CD4-positive, alpha-beta T cell (primary cell): ENCODE data around the gene DOCK4. TPM values are rescaled to one million over a fixed set of nuclear protein-coding genes. Genes with fewer than 3 reads are reported as not detected.

ENCODE experiments used
- ATAC-seq: fragments of 200-7000 bp; cut with Tn5 transposase; one replicate; pipeline ENCODE4 v1.10.0; 2022; ENCODE audit warnings: mild to moderate bottlenecking; ENCODE audit not compliant: poor library complexity
- CTCF ChIA-PET: fragments of 350-600 bp; sonication (Branson Sonifier 250); formaldehyde crosslinking; loops from one replicate; lab custom pipeline; 2021; ENCODE audit warnings: antibody characterized with exemption, inconsistent platforms; lab: Charles Lee
- POLR2A ChIA-PET: fragments of 350-600 bp; sonication (Branson Sonifier 250); formaldehyde crosslinking; loops from one replicate; lab custom pipeline; 2021; ENCODE audit warnings: antibody characterized with exemption, inconsistent platforms; lab: Charles Lee
- DNase-seq, 14 experiments: peaks; one replicate each; pipeline ENCODE4 v3.0.0-alpha.2; 2013 to 2020; ENCODE audit warnings: mixed read lengths in 2 of 14
- H3K27ac ChIP-seq, 2 donors: one replicate each; pipeline versions ENCODE4 v1.5.1 to v1.7.0; 2013; ENCODE audit warnings: low read length in 2 of 2, low read depth in 1 of 2, mild to moderate bottlenecking in 1 of 2
- H3K27me3 ChIP-seq, 2 experiments: 1 replicate in 1 of 2; 2 replicates in 1 of 2; pipeline versions ENCODE4 v1.6.1 to v1.7.0; 2013; ENCODE audit warnings: low read length in 2 of 2, control low read depth in 1 of 2, mild to moderate bottlenecking in 1 of 2, moderate library complexity in 1 of 2; ENCODE audit not compliant: insufficient read depth in 2 of 2, control insufficient read depth in 1 of 2
- H3K36me3 ChIP-seq: one replicate; pipeline ENCODE4 v1.6.1; 2013; ENCODE audit warnings: low read length, control low read depth; ENCODE audit not compliant: insufficient read depth
- H3K4me1 ChIP-seq: one replicate; pipeline ENCODE4 v1.6.1; 2013; ENCODE audit warnings: low read length, control low read depth; ENCODE audit not compliant: insufficient read depth
- H3K4me3 ChIP-seq: one replicate; pipeline ENCODE4 v1.5.1; 2013; ENCODE audit warnings: mild to moderate bottlenecking, low read length, moderate library complexity
- H3K9me3 ChIP-seq, 2 experiments: 1 replicate in 1 of 2; 2 replicates in 1 of 2; pipeline versions ENCODE4 v1.6.1 to v1.7.0; 2013; ENCODE audit warnings: low read length in 2 of 2, mild to moderate bottlenecking in 2 of 2, control low read depth in 1 of 2, moderate library complexity in 1 of 2; ENCODE audit not compliant: control insufficient read depth in 1 of 2, insufficient read depth in 1 of 2
- H3K27ac Mint-ChIP-seq: one replicate; pipeline ENCODE4 v1.8.0; 2020; ENCODE audit warnings: mixed read lengths
- H3K27me3 Mint-ChIP-seq: one replicate; pipeline ENCODE4 v1.8.0; 2021; ENCODE audit warnings: mixed read lengths
- H3K36me3 Mint-ChIP-seq: one replicate; pipeline ENCODE4 v1.8.0; 2021; ENCODE audit warnings: low read depth, mixed read lengths
- H3K4me1 Mint-ChIP-seq: one replicate; pipeline ENCODE4 v1.8.0; 2021; ENCODE audit warnings: low read depth, mixed read lengths
- H3K4me3 Mint-ChIP-seq: one replicate; pipeline ENCODE4 v1.8.0; 2020; ENCODE audit warnings: mild to moderate bottlenecking, mixed read lengths
- H3K9me3 Mint-ChIP-seq: one replicate; pipeline ENCODE4 v1.8.0; 2020; ENCODE audit warnings: mixed read lengths
- intact Hi-C, 2 experiments: fragments of 100-400 bp; cut with DNase I in 1 of 2; cut with micrococcal nuclease in 1 of 2; formaldehyde crosslinking; loops; one replicate each; pipeline versions ENCODE4 v1.15.1 to v1.9.0; 2023 to 2025; cut with DNase I, micrococcal nuclease
- total RNA-seq, 174 experiments: library from RNA in 2 of 174; stranded (reverse) in 2 of 174; gene quantifications; one replicate each; pipeline ENCODE4 v1.2.3 and lab custom pipeline; 2021 to 2026
- TF ChIP-seq, protein P1 (sequence below): fragments of 200-600 bp; IDR thresholded peaks from one replicate; pipeline ENCODE4 v1.8.0; 2022; ENCODE audit warnings: antibody characterized with exemption, mild to moderate bottlenecking

DOCK4 gene
- total RNA-seq, 2 experiments from 2014 or later: 0.31 to 0.38 TPM

DNA sequence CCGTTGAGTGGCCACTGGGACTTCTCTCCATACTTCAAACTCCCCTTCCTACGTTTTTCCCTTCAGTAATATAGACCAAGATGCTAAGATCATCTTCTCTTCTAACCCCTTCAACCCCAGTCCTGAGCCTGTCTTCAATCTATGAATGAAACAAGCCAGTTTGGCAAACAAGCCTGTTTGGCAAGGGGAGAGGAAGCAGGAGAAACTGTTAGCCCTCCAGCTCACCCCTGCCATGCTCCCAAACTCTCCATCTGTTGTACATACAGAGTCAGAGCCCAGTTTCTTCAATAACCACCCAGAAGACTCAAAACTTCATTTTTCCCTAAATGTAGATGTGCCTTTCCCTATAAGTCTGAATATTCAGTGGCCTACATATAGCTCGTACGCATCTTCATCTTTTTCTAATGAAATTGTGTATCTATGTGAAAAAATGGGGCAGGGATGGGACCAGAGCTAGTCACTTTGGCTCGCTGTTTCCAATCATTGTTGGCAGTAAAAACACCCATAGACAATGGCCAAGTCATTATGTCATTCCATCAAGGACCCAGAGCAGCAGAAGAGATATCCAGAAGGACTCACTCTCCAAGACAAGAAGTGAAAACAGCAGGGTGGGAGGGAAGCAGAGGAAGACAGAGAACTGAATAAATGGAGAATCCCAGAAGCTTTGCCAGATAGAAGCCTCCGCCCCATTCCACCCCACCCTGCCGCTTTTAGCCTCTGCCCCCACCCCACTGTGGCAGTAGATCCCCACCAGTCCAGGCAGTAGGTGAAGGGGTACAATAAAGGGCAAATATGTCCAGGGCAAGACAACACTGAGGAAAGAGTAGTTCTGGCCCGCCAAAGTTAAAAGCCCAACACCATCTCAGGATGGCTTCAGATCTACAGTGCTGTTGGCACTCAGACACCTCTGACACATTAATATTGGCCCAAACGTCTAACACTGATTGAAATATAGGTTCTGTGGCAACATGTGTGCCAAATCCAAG is 87.3 kb downstream of the DOCK4 start:
- no peaks in the 10 kb centered on the region for H3K4me1 ChIP-seq
- H3K27me3 Mint-ChIP-seq: no peaks in the 10 kb centered on the region
- TF ChIP-seq, protein P1, sequence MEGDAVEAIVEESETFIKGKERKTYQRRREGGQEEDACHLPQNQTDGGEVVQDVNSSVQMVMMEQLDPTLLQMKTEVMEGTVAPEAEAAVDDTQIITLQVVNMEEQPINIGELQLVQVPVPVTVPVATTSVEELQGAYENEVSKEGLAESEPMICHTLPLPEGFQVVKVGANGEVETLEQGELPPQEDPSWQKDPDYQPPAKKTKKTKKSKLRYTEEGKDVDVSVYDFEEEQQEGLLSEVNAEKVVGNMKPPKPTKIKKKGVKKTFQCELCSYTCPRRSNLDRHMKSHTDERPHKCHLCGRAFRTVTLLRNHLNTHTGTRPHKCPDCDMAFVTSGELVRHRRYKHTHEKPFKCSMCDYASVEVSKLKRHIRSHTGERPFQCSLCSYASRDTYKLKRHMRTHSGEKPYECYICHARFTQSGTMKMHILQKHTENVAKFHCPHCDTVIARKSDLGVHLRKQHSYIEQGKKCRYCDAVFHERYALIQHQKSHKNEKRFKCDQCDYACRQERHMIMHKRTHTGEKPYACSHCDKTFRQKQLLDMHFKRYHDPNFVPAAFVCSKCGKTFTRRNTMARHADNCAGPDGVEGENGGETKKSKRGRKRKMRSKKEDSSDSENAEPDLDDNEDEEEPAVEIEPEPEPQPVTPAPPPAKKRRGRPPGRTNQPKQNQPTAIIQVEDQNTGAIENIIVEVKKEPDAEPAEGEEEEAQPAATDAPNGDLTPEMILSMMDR: no peak
- H3K36me3 Mint-ChIP-seq: no peaks in the 10 kb centered on the region
- H3K4me3 Mint-ChIP-seq: no peak overlapping the region
- no peaks in the 10 kb centered on the region for H3K27me3 ChIP-seq
- no peak overlapping the region for H3K27ac Mint-ChIP-seq
- H3K4me3 ChIP-seq: no peak overlapping the region
- H3K9me3 ChIP-seq: no peaks in the 10 kb centered on the region
- POLR2A ChIA-PET: no interaction called here
- intact Hi-C loops: no loop called here
- DNase-seq: no peak
- H3K27ac ChIP-seq: no peak overlapping the region
- CTCF ChIA-PET: no interaction called here
- H3K9me3 Mint-ChIP-seq: no peaks in the 10 kb centered on the region
- no peaks in the 10 kb centered on the region for H3K4me1 Mint-ChIP-seq
- ATAC-seq: no peak
- H3K36me3 ChIP-seq: no peaks in the 10 kb centered on the region

DNA sequence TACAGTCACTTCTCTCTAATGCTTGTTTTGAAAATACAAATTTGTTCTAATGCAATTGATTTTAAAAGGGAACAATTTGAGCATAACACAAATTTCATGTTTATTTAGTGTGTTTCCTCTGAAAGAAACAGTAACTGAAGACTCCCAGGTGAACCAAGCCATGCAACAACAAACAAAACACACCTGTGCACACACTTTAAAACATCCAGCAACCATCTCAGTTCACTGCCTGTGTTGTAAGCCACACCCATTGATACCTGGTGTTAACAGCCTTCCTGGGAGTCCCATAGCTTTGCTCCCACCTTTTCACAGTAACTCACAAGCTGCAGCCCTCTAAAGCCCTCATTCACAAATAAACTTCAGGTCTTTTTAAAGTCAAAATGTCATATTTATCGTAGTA is 89.3 kb downstream of the DOCK4 start:
- no peak for DNase-seq
- TF ChIP-seq, protein P1: no peak
- Histone ChIP-seq H3K27ac (no peak overlapping the region), H3K36me3 (no peaks in the 10 kb centered on the region), H3K9me3 (no peaks in the 10 kb centered on the region), H3K4me1 (no peaks in the 10 kb centered on the region), H3K27me3 (no peaks in the 10 kb centered on the region), H3K4me3 (no peak overlapping the region)
- H3K27me3 Mint-ChIP-seq: no peaks in the 10 kb centered on the region
- POLR2A ChIA-PET: no interaction called here
- intact Hi-C loops: no loop called here
- no peaks in the 10 kb centered on the region for H3K36me3 Mint-ChIP-seq
- ATAC-seq: no peak
- no peaks in the 10 kb centered on the region for H3K4me1 Mint-ChIP-seq
- H3K4me3 Mint-ChIP-seq: no peak overlapping the region
- no peak overlapping the region for H3K27ac Mint-ChIP-seq
- CTCF ChIA-PET: no interaction called here
- no peaks in the 10 kb centered on the region for H3K9me3 Mint-ChIP-seq

DNA sequence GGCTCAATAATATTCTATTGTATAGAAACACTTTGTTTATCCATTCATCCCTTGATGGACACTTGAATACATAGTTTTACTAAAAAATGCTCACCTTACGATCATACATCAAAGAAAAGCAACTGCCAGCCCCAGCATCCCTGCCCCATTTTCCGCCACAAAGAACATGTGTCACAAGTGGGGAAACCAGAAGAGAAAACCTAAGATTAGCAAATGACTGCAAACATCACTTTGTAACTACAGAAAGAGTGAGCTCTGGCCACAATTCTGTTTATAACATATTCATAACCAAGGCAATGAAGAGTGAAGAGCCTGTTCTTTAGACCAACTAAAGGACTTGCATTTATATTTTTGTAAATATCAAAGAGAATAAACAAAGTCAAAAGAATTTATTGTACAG is 89.8 kb downstream of the DOCK4 start:
- TF ChIP-seq, protein P1: no peak
- Mint-ChIP-seq H3K27ac (no peak overlapping the region), H3K4me3 (no peak overlapping the region), H3K4me1 (no peaks in the 10 kb centered on the region), H3K27me3 (no peaks in the 10 kb centered on the region), H3K36me3 (no peaks in the 10 kb centered on the region), H3K9me3 (no peaks in the 10 kb centered on the region)
- Histone ChIP-seq H3K4me3 (no peak overlapping the region), H3K27me3 (no peaks in the 10 kb centered on the region), H3K27ac (no peak overlapping the region), H3K9me3 (no peaks in the 10 kb centered on the region), H3K36me3 (no peaks in the 10 kb centered on the region), H3K4me1 (no peaks in the 10 kb centered on the region)
- intact Hi-C loops: no loop called here
- DNase-seq (no peak), ATAC-seq (no peak)
- CTCF ChIA-PET: no interaction called here
- POLR2A ChIA-PET: no interaction called here
